HepG2 (cell line): ENCODE measurements around the gene ZBTB44. TPM values are rescaled to one million over a fixed set of nuclear protein-coding genes. Genes with fewer than 3 reads are reported as not detected.

Source experiments
- ATAC-seq: fragments of 200-7000 bp; cut with Tn5 transposase; 3 replicates; pipeline ENCODE4 v1.9.1; 2020; ENCODE audit warnings: mild to moderate bottlenecking, moderate library complexity
- BruUV-seq: library from RNA; stranded (reverse); fragments of 400-500 nt; replicated peaks from 2 replicates; lab custom pipeline; 2021; lab: Mats Ljungman, UMichigan
- CTCF ChIA-PET: fragments of 300-600 bp; formaldehyde crosslinking; extraction: SDS; loops from one replicate; lab custom pipeline; 2021; ENCODE audit warnings: low total read pairs, inconsistent platforms, low intra/inter-chr PET ratio; lab: Yijun Ruan, JAX
- POLR2A ChIA-PET: fragments of 350-600 bp; sonication (Branson Sonifier 250); formaldehyde crosslinking; loops from one replicate; lab custom pipeline; 2020; ENCODE audit warnings: antibody characterized with exemption, inconsistent platforms; lab: Yijun Ruan, JAX
- DNase-seq: peaks from one replicate; pipeline ENCODE4 v3.0.0-alpha.2; 2015; ENCODE audit warnings: low spot score
- FAIRE-seq: peaks from 3 replicates; lab custom pipeline; 2011; peaks lifted over from hg19 to GRCh38; lab: Jason Lieb, UNC
- H2AFZ ChIP-seq: one replicate; pipeline ENCODE4 v1.6.1; 2011; ENCODE audit warnings: low read length, inconsistent platforms
- H3K27ac ChIP-seq: fragments of 300-600 bp; 3 replicates; pipeline ENCODE4 v1.8.0; 2011; ENCODE audit warnings: mixed run types, mild to moderate bottlenecking, mixed read lengths, low read length, inconsistent platforms; ENCODE audit not compliant: insufficient read depth; ENCODE audit errors: extremely low read length
- H3K27me3 ChIP-seq, 2 experiments: fragments of 200-600 bp in 1 of 2; 2 replicates in 1 of 2; 3 replicates in 1 of 2; pipeline versions ENCODE4 v1.6.0 to v1.8.0; 2011; ENCODE audit warnings: low read length in 2 of 2, mild to moderate bottlenecking in 2 of 2, moderate library complexity in 2 of 2, inconsistent platforms in 1 of 2; ENCODE audit not compliant: insufficient read depth in 2 of 2, control insufficient read depth in 1 of 2
- H3K36me3 ChIP-seq, 2 experiments: fragments of 200-600 bp in 1 of 2; replicated peaks in 1 of 2; 2 replicates in 1 of 2; 3 replicates in 1 of 2; pipeline versions ENCODE4 v1.5.1 to v1.8.0; 2011; ENCODE audit warnings: low read length in 2 of 2, inconsistent platforms in 1 of 2; ENCODE audit not compliant: insufficient read depth in 2 of 2, control insufficient read depth in 1 of 2
- H3K4me1 ChIP-seq: 2 replicates; pipeline ENCODE4 v1.5.1; 2012; ENCODE audit warnings: low read length, inconsistent platforms; ENCODE audit not compliant: insufficient read depth
- H3K4me2 ChIP-seq: 2 replicates; pipeline ENCODE4 v1.6.0; 2011; ENCODE audit warnings: low read depth, low read length, inconsistent platforms
- H3K4me3 ChIP-seq, 3 experiments: fragments of 200-600 bp in 1 of 3; sonication (generic), shearing (Covaris generic) in 1 of 3; replicated peaks in 1 of 3; 2 replicates each; pipeline ENCODE4 v1.5.1; 2011 to 2016; ENCODE audit warnings: low read length in 3 of 3, inconsistent platforms in 2 of 3, low read depth in 2 of 3, mild to moderate bottlenecking in 2 of 3, control low read depth in 1 of 3, mixed read lengths in 1 of 3; ENCODE audit not compliant: insufficient read depth in 1 of 3
- H3K79me2 ChIP-seq: one replicate; pipeline ENCODE4 v1.6.1; 2011; ENCODE audit warnings: low read length, inconsistent platforms; ENCODE audit not compliant: insufficient read depth
- H3K9ac ChIP-seq: 2 replicates; pipeline ENCODE4 v1.6.0; 2011; ENCODE audit warnings: mild to moderate bottlenecking, low read depth, low read length, inconsistent platforms; ENCODE audit not compliant: insufficient read depth
- H3K9me3 ChIP-seq: 2 replicates; pipeline ENCODE4 v1.5.1; 2012; ENCODE audit warnings: mild to moderate bottlenecking, low read length
- H4K20me1 ChIP-seq: 2 replicates; pipeline ENCODE4 v1.6.0; 2011; ENCODE audit warnings: inconsistent platforms, mild to moderate bottlenecking, low read length, moderate library complexity; ENCODE audit not compliant: insufficient read depth
- DBP ChIP-seq: sonication (generic); formaldehyde crosslinking; IDR thresholded peaks from 2 replicates; pipeline ENCODE4 v1.4.0; 2020; ENCODE audit warnings: missing genetic modification reagents; ENCODE audit errors: not compliant biosample characterization
- MAFK ChIP-seq, 2 experiments: IDR thresholded peaks in 1 of 2; conservative IDR thresholded peaks in 1 of 2; 2 replicates each; pipeline ENCODE4 v1.6.1; 2011; ENCODE audit warnings: improper control_type of control experiment in 2 of 2, low read length in 2 of 2
- MEIS1 ChIP-seq: sonication (generic); formaldehyde crosslinking; IDR thresholded peaks from 2 replicates; pipeline ENCODE4 v1.9.0; 2021; ENCODE audit warnings: mild to moderate bottlenecking, missing genetic modification reagents, moderate library complexity, borderline replicate concordance
- NCOA2 ChIP-seq: sonication (generic); formaldehyde crosslinking; IDR thresholded peaks from 2 replicates; pipeline ENCODE4 v1.8.0; 2022; ENCODE audit warnings: inconsistent platforms
- PHF8 ChIP-seq: sonication (generic); formaldehyde crosslinking; IDR thresholded peaks from 2 replicates; pipeline ENCODE4 v1.5.0; 2020; ENCODE audit warnings: missing genetic modification reagents
- ZNF556 ChIP-seq: sonication (generic); formaldehyde crosslinking; IDR thresholded peaks from 2 replicates; pipeline ENCODE4 v1.4.0; 2020; ENCODE audit warnings: mild to moderate bottlenecking, missing genetic modification reagents, borderline replicate concordance
- WGBS: methylation state at CpG from one replicate; pipeline ENCODE4 v1.1.6; 2017; ENCODE audit warnings: low lambda C conversion rate; 5-methylcytosine and 5-hydroxymethylcytosine counted together
- in situ Hi-C: cut with HindIII; loops from 2 replicates; pipeline ENCODE4 v1.10.0; 2017; ENCODE audit warnings: low pct_unique_long_range_greater_than_20kb; ENCODE audit not compliant: extremely low pct_ligation_motif_present
- intact Hi-C: fragments of 100-400 bp; cut with micrococcal nuclease; formaldehyde crosslinking; loops from one replicate; pipeline ENCODE4 v1.10.0; 2022; ENCODE audit not compliant: unreplicated experiment
- polyA plus RNA-seq, 8 experiments: library from polyadenylated mRNA; depleted of rRNA in 3 of 8; stranded (reverse) in 7 of 8; unstranded in 1 of 8; fragments of >200 nt; fragmentation: Illumina TruSeq in 4 of 8; extraction: Trizol in 4 of 8; gene quantifications; 2 replicates each; pipeline versions ENCODE4 v1.2.1 to v1.2.3, GENCODE V29; 2011 to 2016; ENCODE audit warnings: low read depth in 4 of 8, missing spikeins in 1 of 8, mixed read lengths in 1 of 8; ENCODE audit not compliant: insufficient read depth in 1 of 8
- total RNA-seq, 5 experiments: library from RNA; depleted of rRNA; stranded (reverse); fragments of >200 nt; fragmentation: Illumina TruSeq; extraction: Trizol; gene quantifications; 2 replicates each; pipeline ENCODE4 v1.2.3, GENCODE V29; 2016; ENCODE audit warnings: low read depth in 1 of 5
- TF ChIP-seq, protein P1 (sequence below): sonication (generic); formaldehyde crosslinking; IDR thresholded peaks from 2 replicates; pipeline ENCODE4 v1.4.0; 2020; ENCODE audit warnings: missing genetic modification reagents, borderline replicate concordance
- TF ChIP-seq, protein P2 (sequence below): sonication (generic); formaldehyde crosslinking; conservative IDR thresholded peaks from 2 replicates; pipeline ENCODE4 v1.8.0; 2022; ENCODE audit warnings: missing genetic modification reagents

The ZBTB44 gene
- total and polyA plus RNA-seq, 2 of the 13 experiments (the other 11 are each of a cell fraction or from before 2014, with no cell fraction given) = 22.8 to 23.6 TPM

DNA sequence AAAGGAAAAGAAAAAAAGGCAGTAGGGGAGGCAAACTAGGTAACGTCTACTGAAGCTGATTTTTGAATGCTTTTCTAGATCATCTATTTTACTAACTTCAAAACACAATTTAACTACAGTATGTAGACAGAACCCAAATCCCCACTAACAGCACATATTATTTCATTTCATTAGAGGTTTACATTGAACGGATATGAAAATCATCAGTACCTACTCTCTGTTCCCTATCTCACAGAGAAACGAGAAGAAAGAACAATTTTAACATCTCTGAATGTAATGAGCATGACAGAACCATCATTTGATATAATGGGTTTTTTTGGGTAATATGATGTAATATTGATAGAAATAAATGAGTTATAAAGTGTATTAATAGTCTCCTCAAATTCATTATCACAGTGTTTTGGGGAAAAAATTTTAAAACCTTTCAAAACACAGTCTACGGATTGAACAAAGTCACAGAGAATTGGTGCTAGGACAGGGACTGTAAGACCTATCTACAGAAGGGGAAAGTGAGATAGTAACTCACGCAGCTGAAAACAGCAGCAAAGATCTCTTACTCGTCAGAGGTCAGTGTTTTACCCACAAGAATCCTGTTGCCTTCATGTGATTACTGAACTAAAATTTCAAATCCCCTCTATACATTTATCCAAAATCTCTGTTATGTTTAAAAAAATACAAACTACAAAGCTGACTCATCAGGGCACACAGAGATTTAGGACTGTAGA, 77.3 kb downstream of the ZBTB44 start:
- TF ChIP-seq MEIS1 (CRISPR knock-in tag) (no peak), NCOA2 (CRISPR knock-in tag) (no peak), MAFK (conservative IDR thresholded peaks at IDR 0.05 in 1 of 2, IDR thresholded peaks at IDR 0.05 in 1 of 2; ENCODE audit: low read length in 2 of 2) (no peak), ZNF556 (CRISPR knock-in tag) (no peak), DBP (no peak), PHF8 (CRISPR knock-in tag) (no peak)
- TF ChIP-seq, protein P1, sequence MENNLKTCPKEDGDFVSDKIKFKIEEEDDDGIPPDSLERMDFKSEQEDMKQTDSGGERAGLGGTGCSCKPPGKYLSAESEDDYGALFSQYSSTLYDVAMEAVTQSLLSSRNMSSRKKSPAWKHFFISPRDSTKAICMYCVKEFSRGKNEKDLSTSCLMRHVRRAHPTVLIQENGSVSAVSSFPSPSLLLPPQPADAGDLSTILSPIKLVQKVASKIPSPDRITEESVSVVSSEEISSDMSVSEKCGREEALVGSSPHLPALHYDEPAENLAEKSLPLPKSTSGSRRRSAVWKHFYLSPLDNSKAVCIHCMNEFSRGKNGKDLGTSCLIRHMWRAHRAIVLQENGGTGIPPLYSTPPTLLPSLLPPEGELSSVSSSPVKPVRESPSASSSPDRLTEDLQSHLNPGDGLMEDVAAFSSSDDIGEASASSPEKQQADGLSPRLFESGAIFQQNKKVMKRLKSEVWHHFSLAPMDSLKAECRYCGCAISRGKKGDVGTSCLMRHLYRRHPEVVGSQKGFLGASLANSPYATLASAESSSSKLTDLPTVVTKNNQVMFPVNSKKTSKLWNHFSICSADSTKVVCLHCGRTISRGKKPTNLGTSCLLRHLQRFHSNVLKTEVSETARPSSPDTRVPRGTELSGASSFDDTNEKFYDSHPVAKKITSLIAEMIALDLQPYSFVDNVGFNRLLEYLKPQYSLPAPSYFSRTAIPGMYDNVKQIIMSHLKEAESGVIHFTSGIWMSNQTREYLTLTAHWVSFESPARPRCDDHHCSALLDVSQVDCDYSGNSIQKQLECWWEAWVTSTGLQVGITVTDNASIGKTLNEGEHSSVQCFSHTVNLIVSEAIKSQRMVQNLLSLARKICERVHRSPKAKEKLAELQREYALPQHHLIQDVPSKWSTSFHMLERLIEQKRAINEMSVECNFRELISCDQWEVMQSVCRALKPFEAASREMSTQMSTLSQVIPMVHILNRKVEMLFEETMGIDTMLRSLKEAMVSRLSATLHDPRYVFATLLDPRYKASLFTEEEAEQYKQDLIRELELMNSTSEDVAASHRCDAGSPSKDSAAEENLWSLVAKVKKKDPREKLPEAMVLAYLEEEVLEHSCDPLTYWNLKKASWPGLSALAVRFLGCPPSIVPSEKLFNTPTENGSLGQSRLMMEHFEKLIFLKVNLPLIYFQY (CRISPR knock-in tag) = no peak
- TF ChIP-seq, protein P2, sequence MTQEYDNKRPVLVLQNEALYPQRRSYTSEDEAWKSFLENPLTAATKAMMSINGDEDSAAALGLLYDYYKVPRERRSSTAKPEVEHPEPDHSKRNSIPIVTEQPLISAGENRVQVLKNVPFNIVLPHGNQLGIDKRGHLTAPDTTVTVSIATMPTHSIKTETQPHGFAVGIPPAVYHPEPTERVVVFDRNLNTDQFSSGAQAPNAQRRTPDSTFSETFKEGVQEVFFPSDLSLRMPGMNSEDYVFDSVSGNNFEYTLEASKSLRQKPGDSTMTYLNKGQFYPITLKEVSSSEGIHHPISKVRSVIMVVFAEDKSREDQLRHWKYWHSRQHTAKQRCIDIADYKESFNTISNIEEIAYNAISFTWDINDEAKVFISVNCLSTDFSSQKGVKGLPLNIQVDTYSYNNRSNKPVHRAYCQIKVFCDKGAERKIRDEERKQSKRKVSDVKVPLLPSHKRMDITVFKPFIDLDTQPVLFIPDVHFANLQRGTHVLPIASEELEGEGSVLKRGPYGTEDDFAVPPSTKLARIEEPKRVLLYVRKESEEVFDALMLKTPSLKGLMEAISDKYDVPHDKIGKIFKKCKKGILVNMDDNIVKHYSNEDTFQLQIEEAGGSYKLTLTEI (CRISPR knock-in tag) = no peak
- H2AFZ ChIP-seq = no peak overlapping the region

More for the DNA sequence above, 77.3 kb downstream of the ZBTB44 start:
- POLR2A ChIA-PET = no interaction called here
- intact Hi-C loops = no loop called here
- Histone ChIP-seq H3K79me2 (no peaks in the 10 kb centered on the region), H3K4me1 (peaks cover 9% of the 10 kb centered on the region), H3K27ac (no peak overlapping the region), H3K9me3 (no peaks in the 10 kb centered on the region), H3K4me3 (no peak overlapping the region), H3K4me2 (no peak overlapping the region), H3K36me3 (peaks cover 6 to 32% of the 10 kb centered on the region in 2 experiments; a peak in 4 of 5 replicates), H3K9ac (no peak overlapping the region), H4K20me1 (no peaks in the 10 kb centered on the region), H3K27me3 (no peaks in the 10 kb centered on the region)
- no peak for DNase-seq
- no TSS peak for BruUV-seq
- CTCF ChIA-PET = no interaction called here
- in situ Hi-C loops = no loop called here
- ATAC-seq = no peak
- FAIRE-seq = no peak
- WGBS = 96% methylated on average over 6 of the region's 6 CpGs
